ENCODE measurements around the gene CHPT1.

DNA sequence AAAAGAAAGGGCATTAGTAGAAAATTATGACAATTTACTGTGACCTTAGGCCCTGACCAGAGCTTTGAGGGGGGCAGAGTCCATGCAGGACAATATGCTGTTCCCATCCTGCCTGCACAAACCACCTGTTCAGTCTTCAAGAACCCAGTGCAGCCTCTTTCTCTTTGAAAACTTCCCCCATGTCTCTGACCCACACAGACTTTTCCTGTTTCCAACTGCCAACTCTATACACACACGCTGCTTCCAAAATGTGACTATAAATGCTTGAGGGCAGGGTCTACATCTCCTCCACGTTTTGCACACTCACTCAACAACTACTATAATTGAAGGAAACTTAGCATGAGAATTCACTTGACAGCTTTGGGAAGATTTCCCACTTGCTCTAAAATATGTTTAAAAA lies 78.4 kb downstream of the CHPT1 start:
- TF ChIP-seq, protein P1, sequence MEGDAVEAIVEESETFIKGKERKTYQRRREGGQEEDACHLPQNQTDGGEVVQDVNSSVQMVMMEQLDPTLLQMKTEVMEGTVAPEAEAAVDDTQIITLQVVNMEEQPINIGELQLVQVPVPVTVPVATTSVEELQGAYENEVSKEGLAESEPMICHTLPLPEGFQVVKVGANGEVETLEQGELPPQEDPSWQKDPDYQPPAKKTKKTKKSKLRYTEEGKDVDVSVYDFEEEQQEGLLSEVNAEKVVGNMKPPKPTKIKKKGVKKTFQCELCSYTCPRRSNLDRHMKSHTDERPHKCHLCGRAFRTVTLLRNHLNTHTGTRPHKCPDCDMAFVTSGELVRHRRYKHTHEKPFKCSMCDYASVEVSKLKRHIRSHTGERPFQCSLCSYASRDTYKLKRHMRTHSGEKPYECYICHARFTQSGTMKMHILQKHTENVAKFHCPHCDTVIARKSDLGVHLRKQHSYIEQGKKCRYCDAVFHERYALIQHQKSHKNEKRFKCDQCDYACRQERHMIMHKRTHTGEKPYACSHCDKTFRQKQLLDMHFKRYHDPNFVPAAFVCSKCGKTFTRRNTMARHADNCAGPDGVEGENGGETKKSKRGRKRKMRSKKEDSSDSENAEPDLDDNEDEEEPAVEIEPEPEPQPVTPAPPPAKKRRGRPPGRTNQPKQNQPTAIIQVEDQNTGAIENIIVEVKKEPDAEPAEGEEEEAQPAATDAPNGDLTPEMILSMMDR (IDR thresholded peaks at IDR 0.05; ENCODE audit: poor library complexity, severe bottlenecking), result no peak
- TF ChIP-seq TAF1 (IDR thresholded peaks at IDR 0.05; ENCODE audit: low read depth), result no peak
- TF ChIP-seq EZH2 (IDR thresholded peaks at IDR 0.05; ENCODE audit: borderline replicate concordance, insufficient read depth, low read length, poor library complexity, severe bottlenecking), result no peak
- TF ChIP-seq, protein P2, sequence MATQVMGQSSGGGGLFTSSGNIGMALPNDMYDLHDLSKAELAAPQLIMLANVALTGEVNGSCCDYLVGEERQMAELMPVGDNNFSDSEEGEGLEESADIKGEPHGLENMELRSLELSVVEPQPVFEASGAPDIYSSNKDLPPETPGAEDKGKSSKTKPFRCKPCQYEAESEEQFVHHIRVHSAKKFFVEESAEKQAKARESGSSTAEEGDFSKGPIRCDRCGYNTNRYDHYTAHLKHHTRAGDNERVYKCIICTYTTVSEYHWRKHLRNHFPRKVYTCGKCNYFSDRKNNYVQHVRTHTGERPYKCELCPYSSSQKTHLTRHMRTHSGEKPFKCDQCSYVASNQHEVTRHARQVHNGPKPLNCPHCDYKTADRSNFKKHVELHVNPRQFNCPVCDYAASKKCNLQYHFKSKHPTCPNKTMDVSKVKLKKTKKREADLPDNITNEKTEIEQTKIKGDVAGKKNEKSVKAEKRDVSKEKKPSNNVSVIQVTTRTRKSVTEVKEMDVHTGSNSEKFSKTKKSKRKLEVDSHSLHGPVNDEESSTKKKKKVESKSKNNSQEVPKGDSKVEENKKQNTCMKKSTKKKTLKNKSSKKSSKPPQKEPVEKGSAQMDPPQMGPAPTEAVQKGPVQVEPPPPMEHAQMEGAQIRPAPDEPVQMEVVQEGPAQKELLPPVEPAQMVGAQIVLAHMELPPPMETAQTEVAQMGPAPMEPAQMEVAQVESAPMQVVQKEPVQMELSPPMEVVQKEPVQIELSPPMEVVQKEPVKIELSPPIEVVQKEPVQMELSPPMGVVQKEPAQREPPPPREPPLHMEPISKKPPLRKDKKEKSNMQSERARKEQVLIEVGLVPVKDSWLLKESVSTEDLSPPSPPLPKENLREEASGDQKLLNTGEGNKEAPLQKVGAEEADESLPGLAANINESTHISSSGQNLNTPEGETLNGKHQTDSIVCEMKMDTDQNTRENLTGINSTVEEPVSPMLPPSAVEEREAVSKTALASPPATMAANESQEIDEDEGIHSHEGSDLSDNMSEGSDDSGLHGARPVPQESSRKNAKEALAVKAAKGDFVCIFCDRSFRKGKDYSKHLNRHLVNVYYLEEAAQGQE (IDR thresholded peaks at IDR 0.05; ENCODE audit: borderline replicate concordance), result no peak
- TF ChIP-seq EP300 (conservative IDR thresholded peaks at IDR 0.05; ENCODE audit: poor library complexity, severe bottlenecking), result no peak
- TF ChIP-seq POLR2AphosphoS5 (IDR thresholded peaks at IDR 0.05), result no peak
- no peak for TF ChIP-seq RAD21 (conservative IDR thresholded peaks at IDR 0.05)
- no peak for TF ChIP-seq SMC3 (conservative IDR thresholded peaks at IDR 0.05; ENCODE audit: poor library complexity)
